ENCODE measurements around the gene TOMM40. TPM values are rescaled to one million over a fixed set of nuclear protein-coding genes. Genes with fewer than 3 reads are reported as not detected.

TOMM40 gene
- total RNA-seq, 2 experiments from 2014 or later, result 25.4 to 26.8 TPM

DNA sequence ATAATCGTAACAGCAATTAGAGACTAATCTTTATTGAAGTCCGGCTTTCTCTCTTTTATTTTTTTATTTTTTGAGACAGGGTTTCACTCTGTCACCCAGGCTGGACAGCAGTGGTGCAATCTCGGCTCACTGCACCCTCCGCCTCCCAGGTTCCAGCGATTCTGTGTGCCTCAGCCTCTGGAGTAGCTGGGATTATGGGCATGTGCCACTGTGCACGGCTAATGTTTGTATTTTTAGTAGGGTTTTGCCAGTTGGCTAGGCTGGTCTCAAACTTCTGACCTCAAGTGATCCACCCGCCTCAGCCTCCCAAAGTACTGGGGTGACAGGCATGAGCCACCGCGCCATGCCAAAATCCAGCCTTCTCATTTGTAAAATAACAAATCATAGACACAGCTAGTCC, 58.5 kb downstream of the TOMM40 start:
- intact Hi-C loops (cut with DNase I, micrococcal nuclease), result no loop called here
- ChIA-PET POLR2A (no interaction called here), CTCF (no interaction called here)
- TF ChIP-seq, protein P1, sequence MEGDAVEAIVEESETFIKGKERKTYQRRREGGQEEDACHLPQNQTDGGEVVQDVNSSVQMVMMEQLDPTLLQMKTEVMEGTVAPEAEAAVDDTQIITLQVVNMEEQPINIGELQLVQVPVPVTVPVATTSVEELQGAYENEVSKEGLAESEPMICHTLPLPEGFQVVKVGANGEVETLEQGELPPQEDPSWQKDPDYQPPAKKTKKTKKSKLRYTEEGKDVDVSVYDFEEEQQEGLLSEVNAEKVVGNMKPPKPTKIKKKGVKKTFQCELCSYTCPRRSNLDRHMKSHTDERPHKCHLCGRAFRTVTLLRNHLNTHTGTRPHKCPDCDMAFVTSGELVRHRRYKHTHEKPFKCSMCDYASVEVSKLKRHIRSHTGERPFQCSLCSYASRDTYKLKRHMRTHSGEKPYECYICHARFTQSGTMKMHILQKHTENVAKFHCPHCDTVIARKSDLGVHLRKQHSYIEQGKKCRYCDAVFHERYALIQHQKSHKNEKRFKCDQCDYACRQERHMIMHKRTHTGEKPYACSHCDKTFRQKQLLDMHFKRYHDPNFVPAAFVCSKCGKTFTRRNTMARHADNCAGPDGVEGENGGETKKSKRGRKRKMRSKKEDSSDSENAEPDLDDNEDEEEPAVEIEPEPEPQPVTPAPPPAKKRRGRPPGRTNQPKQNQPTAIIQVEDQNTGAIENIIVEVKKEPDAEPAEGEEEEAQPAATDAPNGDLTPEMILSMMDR (IDR thresholded peaks at IDR 0.05), result no peak
- Mint-ChIP-seq H3K27me3 (no peaks in the 10 kb centered on the region), H3K27ac (no peak overlapping the region), H3K4me3 (no peak overlapping the region), H3K4me1 (ENCODE audit: low read depth) (peaks cover 7% of the 10 kb centered on the region), H3K9me3 (no peaks in the 10 kb centered on the region), H3K36me3 (ENCODE audit: low read depth) (peaks cover 6% of the 10 kb centered on the region)
- Histone ChIP-seq H3K4me1 (ENCODE audit: insufficient read depth, low read length) (peaks cover 19% of the 10 kb centered on the region), H3K9me3 (ENCODE audit: control insufficient read depth in 1 of 2, insufficient read depth in 1 of 2, low read length in 2 of 2) (no peaks in the 10 kb centered on the region), H3K4me3 (ENCODE audit: low read length) (no peak overlapping the region), H3K27ac (ENCODE audit: low read depth in 1 of 2, low read length in 2 of 2) (no peak overlapping the region), H3K36me3 (ENCODE audit: insufficient read depth, low read length) (peaks cover 4% of the 10 kb centered on the region), H3K27me3 (ENCODE audit: control insufficient read depth in 1 of 2, insufficient read depth in 2 of 2, low read length in 2 of 2) (no peaks in the 10 kb centered on the region)
- DNase-seq, result no peak
- ATAC-seq (ENCODE audit: poor library complexity), result no peak

DNA sequence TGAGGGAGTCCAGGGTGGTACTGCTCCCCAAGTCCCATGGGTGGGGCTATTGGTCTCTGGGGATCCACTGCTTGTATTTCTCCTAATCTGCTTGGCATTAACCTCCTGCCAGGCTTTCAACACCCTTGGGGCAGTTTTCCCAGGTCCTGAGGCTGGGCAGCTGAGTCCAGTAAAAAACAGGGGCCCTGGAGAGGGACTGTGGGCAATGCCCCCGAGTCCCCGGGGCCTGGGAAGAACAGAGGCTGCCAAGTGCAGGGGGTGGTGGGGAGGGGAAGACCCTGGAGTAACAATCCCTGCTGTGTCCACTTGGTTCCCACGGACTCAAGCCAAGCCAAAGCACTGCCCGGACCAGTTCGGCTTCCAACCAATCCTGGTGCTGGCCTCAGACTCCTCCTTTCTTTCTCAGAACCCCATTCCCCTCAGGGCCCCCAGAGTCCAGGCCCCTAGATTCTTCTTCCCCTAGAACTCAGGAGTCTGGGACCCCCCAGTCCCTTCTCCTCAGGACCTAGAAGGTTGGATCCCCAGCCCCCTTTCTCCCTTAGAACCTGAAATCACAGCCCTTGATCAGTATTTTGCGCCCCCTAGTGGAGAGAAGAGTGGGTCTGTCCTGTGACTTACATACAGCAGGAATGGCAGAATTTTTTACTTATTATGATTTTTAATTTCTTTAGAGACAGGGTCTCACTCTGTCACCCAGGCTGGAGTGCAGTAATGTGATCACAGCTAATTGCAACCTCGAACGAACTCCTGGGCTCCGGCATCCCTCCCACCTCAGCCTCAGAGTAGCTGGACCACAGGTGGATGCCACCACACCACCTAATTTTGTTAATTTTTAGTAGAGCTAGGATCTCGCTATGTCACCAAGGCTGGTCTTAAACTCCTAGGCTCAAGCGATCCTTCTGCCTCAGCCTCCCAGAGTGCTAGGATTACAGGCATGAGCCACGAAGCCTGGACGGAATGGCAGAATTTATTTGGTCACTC, 60.4 kb downstream of the TOMM40 start:
- Mint-ChIP-seq H3K4me3 (peak overlapping the region; percentile 67), H3K36me3 (ENCODE audit: low read depth) (peaks cover 13% of the 10 kb centered on the region), H3K4me1 (ENCODE audit: low read depth) (peaks cover 25% of the 10 kb centered on the region), H3K9me3 (no peaks in the 10 kb centered on the region), H3K27me3 (no peaks in the 10 kb centered on the region), H3K27ac (peak overlapping the region; percentile 58)
- CTCF ChIA-PET, result interaction anchor here (0.5 to 1.1 kb wide), 5 partner anchors 12 to 108 kb away, joined by 3 to 5 read pairs (median 3); partner anchors contain the start of gene APOE
- peaks cover 31% of the 10 kb centered on the region for H3K4me1 ChIP-seq (ENCODE audit: insufficient read depth, low read length)
- H3K9me3 ChIP-seq (ENCODE audit: control insufficient read depth in 1 of 2, insufficient read depth in 1 of 2, low read length in 2 of 2), result no peaks in the 10 kb centered on the region
- intact Hi-C loops (cut with DNase I, micrococcal nuclease), result loop anchor here (1.0 to 10.0 kb wide), 3 partner anchors 48 to 913 kb away; partner anchors contain the start of genes FOXA3 (in 1 of the 2) and SYMPK (in 1 of the 2)
- no peak for ATAC-seq (ENCODE audit: poor library complexity)
- POLR2A ChIA-PET, result no interaction called here
- TF ChIP-seq, protein P1 (IDR thresholded peaks at IDR 0.05), result peak; percentile 91
- DNase-seq, result peak; percentile 12 to 87 (median 49)
- H3K27ac ChIP-seq (ENCODE audit: low read depth in 1 of 2, low read length in 2 of 2), result no peak overlapping the region
- no peaks in the 10 kb centered on the region for H3K27me3 ChIP-seq (ENCODE audit: control insufficient read depth in 1 of 2, insufficient read depth in 2 of 2, low read length in 2 of 2)
- H3K36me3 ChIP-seq (ENCODE audit: insufficient read depth, low read length), result peaks cover 4% of the 10 kb centered on the region
- no peak overlapping the region for H3K4me3 ChIP-seq (ENCODE audit: low read length)

Other genes with a start within 250 kb of the TOMM40 start
- under 1 TPM; 0.67 to 0.82 TPM for gene PVR, start 247.3 kb upstream of the TOMM40 start, total RNA-seq
- gene CEACAM19, start 219.8 kb upstream of the TOMM40 start, total RNA-seq, result under 1 TPM; 0.27 to 0.78 TPM
- not detected for gene CEACAM16, start 192.1 kb upstream of the TOMM40 start, total RNA-seq
- 10 to 100 TPM; 90.9 to 97.1 TPM for gene BCL3, start 142.5 kb upstream of the TOMM40 start, total RNA-seq
- gene CBLC, start 113.4 kb upstream of the TOMM40 start, total RNA-seq, result not detected
- gene BCAM, start 82.2 kb upstream of the TOMM40 start, total RNA-seq, result not detected
- gene NECTIN2, start 45.0 kb upstream of the TOMM40 start, total RNA-seq, result 1 to 10 TPM; 1.8 to 1.9 TPM
- 1 to 10 TPM; 4.5 to 5.2 TPM for gene APOE, start 14.5 kb downstream of the TOMM40 start, total RNA-seq
- gene APOC1, start 23.4 kb downstream of the TOMM40 start, total RNA-seq, result not detected
- gene APOC4, start 51.0 kb downstream of the TOMM40 start, total RNA-seq, result not detected
- gene APOC2, start 54.8 kb downstream of the TOMM40 start, total RNA-seq, result not detected
- gene CLPTM1, start 64.1 kb downstream of the TOMM40 start, total RNA-seq, result 10 to 100 TPM; 71.0 to 72.7 TPM
- 10 to 100 TPM; 91.6 to 92.5 TPM for gene RELB, start 110.2 kb downstream of the TOMM40 start, total RNA-seq
- gene CLASRP, start 147.8 kb downstream of the TOMM40 start, total RNA-seq, result 100 to 1,000 TPM; 152 to 154 TPM
- gene ZNF296, start 185.2 kb downstream of the TOMM40 start, total RNA-seq, result 1 to 10 TPM; 2.0 to 2.4 TPM
- 1 to 10 TPM; 4.0 to 4.8 TPM for gene GEMIN7, start 188.0 kb downstream of the TOMM40 start, total RNA-seq
- gene PPP1R37, start 201.9 kb downstream of the TOMM40 start, total RNA-seq, result 10 to 100 TPM; 17.2 to 19.6 TPM